Measurements from ENCODE around the gene ABL1.
A peak's percentile ranks its signal among the peaks of the same experiment; 100 is the strongest.
"Not testable (repeated sequence)": the region's sequence is repeated elsewhere in the genome, so short reads cannot be mapped to it uniquely, and the experiment has no call there.

Gene ABL1

GRCh38 chr9:130834371-130835336 lies at the start of gene ABL1:
ABL1 (plus strand) TSS chr9:130835254; CDS start chr9:130835447, 193 bp downstream.
- DNase-seq (ENCODE audit: low spot score), result peak; percentile 72

- no peak for DNase-seq (ENCODE audit: low spot score)
Observed at GRCh38 chr9:130785940-130786508, 49.0 kb upstream of the ABL1 start.

GRCh38 chr9:130786526-130786925 lies 48.5 kb upstream of the ABL1 start:
- no peak for DNase-seq (ENCODE audit: low spot score)

DNA sequence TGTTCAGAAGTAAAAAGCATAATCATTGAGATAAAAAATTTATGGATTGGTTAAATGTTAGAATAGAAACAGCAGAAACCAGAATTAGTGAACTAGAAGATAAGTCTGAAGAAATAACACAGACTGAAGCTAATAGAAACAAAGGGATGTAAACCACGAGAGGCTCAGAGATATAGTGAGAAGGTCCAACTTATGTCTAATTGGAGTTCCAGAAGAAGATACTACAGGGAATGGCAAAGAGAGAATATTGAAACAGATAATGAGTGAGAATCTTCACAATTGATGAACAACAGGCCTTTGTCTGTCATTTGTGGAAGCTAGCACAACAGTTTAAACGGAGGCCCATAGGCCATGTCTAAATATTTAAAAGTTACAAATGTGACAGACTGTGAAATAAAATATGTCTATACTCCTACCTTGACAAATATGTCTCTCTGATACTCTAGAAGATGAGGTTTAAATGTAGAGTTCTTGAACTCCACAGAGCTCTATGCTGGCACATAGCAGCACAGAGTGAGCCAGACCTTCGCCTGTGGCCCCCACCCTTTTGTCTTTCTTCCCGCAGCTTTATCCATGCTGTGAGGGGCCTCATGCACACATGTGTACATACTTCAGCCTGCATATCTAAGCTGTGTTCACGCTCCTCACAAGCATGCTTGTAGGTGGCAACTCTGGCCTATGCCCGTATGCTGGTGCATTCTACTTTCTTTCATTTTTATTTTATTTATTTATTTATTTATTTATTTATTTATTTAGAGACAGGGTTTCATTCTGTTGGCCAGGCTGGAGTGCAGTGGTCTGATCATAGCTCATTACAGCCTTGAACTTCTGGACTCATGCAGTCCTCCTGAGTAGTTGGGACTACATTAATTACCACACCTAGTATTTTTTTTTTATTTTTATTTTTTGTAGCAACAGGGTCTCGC lies 45.0 kb upstream of the ABL1 start:
- DNase-seq (ENCODE audit: low spot score), result no peak

- DNase-seq (ENCODE audit: low spot score), result no peak
Observed at GRCh38 chr9:130791303-130791894, 43.7 kb upstream of the ABL1 start.

DNA sequence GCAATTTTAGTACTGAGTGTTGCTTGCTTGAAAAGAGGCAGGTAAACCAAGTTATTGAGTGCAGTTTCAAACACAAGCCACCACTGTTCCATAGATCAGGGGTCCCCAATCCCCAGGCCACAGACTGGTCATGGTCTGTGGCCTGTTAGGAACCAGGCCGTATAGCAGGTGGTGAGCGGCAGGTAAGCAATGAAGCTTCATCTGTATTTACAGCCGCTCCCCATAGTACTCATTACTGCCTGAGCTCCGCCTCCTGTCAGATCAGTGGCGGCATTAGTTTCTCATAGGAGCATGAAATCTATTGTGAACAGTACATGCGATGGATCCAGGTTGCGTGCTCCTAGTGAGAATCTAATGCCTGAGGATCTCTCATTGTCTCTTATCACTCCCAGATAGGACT lies 41.5 kb upstream of the ABL1 start:
- DNase-seq (ENCODE audit: low spot score), result no peak

- DNase-seq (ENCODE audit: low spot score), result not testable (repeated sequence)
Observed at GRCh38 chr9:130794021-130794420, 41.0 kb upstream of the ABL1 start.

- DNase-seq (ENCODE audit: low spot score), result not testable (repeated sequence)
Observed at GRCh38 chr9:130794423-130794822, 40.6 kb upstream of the ABL1 start.

DNA sequence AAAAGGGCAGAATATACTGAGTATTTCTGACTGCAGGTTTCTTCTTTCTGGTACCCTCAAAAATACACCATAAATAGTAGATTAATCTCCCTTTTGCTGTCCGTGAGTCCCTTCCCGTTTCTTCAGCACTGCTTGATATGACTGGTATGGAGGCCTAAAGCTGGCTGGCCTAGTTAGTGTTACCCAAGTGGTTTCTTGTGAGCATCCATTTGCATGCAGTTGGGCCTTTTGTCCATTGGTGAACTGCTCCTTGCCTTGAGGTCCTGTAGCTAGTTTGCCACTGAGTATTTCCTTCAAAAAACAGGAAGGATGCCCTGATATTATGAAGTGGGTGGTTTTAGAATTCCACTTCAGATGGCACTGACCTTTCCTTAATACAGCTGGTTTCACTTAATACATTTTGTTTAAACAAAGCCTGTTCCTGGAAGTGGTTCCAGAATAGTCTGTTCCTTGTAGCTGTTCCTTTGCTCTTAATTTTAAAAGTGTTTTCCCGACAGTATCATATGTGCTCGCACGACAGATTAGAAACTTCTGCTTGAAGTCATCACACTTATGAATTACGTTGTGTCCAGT lies 40.0 kb upstream of the ABL1 start:
- no peak for DNase-seq (ENCODE audit: low spot score)

DNA sequence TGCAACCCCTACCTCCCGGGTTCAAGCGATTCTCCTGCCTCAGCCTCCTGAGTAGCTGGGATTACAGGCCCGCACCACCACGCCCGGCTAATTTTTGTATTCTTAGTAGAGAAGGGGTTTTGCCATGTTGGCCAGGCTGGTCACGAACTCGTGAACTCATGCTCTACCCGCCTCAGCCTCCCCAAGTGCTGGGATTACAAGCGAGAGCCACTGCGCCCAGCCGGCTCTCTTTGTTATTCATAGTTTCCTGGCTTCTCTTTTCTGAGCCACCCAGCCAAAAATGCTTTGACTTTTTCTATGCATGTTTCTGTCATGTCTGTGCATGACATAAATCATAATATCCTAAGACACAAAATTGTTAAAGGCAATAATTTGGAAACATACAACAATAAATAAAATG lies 31.9 kb upstream of the ABL1 start:
- DNase-seq (ENCODE audit: low spot score), result not testable (repeated sequence)

DNA sequence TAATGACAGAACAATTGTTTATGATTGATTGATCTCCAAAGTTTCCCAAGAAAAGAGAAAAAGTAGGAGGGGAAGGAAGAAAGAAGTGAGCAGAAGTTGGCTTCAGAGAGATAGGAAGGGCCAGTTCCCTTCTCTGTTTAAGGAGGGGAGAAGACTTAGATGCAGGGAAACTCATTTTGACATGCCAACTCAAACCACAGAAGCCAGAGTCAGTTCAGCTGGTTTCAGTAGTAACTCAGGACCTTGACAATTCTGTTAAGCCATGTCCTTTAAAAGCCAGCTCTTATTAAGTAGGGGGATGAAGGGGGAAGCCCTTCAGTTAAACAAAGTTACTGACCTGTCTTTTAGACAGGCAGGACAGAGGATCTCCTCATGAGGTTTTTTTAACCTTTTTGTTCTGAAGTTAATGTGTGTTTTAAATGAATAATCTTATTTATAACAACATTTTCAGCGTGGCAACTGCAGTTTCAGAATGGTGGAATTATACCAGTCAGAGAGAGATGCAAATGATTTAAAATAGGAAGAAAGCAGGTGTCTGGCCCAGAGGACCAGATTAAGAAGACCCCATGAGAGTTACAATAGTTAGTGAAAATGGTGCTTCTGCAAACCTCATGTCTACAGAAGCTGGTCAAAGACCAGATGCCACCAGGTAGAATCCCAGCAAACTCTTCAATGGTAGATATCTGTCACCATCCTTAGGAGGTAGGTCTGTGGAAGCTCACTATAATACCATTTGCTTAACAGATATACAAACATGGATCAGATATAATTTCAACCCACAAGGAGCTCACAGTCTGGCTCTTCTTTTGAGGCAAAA lies 29.3 kb upstream of the ABL1 start:
- peak; percentile 14 for DNase-seq (ENCODE audit: low spot score)

- no peak for DNase-seq (ENCODE audit: low spot score)
Observed at GRCh38 chr9:130806327-130806716, 28.7 kb upstream of the ABL1 start.

DNA sequence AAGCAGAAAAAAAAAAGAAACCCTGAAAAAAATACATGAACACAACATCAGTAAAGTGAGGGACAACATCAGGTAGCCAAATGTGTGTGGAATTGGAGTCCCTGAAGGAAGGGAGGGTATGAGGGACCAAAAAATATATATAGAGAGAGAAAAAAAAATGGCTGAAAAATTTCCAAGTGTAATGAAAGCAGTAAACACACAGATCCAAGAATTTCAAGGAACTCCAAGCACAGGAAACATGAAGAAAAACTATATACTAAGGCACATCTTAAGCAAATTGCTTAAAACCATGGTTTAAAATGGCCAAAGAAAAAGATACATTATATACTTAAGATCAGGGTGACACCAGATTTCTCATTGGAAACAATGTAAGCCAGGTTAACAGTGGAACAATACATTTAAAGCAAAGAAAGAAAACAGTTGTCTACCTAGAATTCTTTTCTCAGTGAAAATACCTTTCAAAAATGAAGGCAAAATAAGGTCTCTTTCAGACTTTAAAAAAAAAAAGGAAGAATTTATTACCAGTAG lies 24.4 kb upstream of the ABL1 start:
- no peak for DNase-seq (ENCODE audit: low spot score)

DNA sequence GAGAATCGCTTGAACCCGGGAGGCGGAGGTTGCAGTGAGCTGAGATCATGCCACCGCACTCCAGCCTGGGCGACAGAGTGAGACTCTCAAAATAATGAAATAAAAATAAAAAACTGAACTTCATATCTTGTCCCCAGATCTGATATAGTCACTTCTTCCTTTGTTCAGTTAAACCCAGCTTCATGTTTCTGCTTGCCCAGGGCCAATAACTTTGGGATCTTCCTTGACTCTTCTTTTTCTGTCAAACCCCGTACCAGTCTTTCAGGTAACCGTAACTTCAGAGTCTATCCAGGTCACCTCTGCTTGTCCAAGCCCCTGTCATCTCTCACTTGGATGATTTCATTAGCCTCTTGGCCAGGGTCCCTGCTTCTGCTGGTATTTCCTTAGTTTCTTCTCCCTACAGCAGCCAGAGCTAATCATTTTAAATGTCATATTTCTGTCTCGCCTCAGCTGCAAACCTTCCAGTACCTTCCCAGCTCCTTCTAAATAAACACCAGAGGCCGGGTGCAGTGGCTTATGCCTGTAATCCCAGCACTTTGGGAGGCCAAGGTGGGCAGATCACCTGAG lies 19.7 kb upstream of the ABL1 start:
- no peak for DNase-seq (ENCODE audit: low spot score)

- DNase-seq (ENCODE audit: low spot score), result no peak
Observed at GRCh38 chr9:130817914-130818313, 17.1 kb upstream of the ABL1 start.

DNA sequence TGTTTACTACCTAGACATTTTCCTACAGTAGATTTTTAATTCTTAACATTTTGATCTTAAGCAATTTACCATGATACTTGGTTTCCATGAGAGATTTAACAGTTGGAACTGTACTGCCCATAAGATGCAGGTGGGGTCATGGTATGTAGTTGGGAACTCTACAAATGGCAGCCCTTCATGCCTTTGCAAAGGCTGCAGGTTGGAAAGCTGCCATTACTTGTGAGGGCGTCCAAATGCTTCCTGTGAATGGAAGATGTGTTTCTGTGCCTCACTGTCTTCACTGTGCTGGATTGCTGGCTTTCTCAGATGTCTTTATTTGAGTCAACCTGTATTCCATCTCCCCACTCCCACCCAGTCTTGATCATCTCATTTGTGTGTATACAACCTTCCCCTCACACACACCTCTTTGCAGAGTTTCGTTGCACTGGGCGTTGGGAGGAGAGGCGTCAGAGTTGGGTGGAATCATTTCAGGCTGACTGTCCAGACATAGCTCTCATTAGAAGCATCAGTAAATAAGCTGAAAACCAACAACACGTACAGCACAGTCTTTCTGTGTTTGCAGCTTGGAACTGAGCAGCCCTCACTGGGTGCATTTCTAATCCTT lies 14.8 kb upstream of the ABL1 start:
- no peak for DNase-seq (ENCODE audit: low spot score)

DNA sequence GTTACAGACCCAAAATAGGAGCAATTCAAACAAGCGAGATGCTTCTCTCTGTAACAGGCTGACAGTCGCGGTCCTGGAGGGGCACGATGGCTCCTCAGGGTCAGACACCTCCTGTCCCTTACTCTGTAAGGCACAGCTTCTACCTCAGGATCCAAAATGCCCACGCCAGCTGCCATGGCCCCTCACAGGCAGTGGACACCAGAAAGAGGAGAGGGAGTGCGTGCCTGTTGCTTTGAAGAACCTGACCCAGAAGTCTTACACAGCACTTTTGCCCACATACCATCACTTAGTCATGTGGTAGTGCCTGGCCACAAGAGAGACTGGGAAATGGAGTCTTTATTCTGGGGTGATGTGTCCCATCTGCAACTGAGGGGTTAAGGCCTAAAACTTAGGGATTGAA lies 11.6 kb upstream of the ABL1 start:
- DNase-seq (ENCODE audit: low spot score), result no peak

GRCh38 chr9:130824079-130824478 lies 11.0 kb upstream of the ABL1 start:
- no peak for DNase-seq (ENCODE audit: low spot score)

DNA sequence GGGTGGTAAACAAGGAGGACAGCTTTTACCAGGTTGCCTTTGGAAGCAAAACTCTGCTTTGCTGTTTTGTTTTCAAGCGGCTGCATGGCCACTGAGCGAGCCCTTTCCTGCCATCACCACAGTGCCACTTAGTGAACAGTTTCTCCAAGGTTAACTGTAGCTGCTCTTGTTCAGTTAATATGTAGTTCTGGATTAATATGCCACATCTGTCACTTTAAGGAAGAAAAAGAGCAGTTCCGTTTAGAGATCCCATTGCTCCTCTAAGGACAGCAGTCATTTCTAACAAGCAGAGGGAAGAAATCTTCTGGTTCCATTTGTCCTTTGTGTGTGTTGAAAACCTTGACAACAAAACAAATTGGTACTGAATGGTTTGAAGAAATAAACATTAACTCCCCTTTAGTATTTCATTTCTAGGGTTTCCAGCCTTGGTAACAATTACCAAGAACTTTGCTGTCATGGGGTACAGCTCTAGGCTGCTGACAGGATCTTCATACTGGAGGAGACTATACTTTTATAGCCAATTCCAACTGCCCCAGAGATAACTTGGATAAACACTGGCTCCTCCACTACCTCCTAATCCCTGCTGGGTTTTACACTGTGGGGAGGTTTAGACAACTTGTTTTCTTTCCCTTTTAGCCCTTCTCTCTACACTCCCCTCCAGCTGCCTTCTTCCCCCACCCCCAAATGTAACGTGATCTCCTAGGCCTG lies 10.3 kb upstream of the ABL1 start:
- DNase-seq (ENCODE audit: low spot score), result no peak
